HG03342 (cell line): ENCODE results near the gene EDAR.

ENCODE experiments used
- ATAC-seq: cut with Tn5 transposase; IDR thresholded peaks from one replicate; pipeline ENCODE4 v1.9.1; 2021; ENCODE audit warnings: mild to moderate bottlenecking, moderate library complexity; ENCODE audit not compliant: unreplicated experiment

Gene EDAR

DNA sequence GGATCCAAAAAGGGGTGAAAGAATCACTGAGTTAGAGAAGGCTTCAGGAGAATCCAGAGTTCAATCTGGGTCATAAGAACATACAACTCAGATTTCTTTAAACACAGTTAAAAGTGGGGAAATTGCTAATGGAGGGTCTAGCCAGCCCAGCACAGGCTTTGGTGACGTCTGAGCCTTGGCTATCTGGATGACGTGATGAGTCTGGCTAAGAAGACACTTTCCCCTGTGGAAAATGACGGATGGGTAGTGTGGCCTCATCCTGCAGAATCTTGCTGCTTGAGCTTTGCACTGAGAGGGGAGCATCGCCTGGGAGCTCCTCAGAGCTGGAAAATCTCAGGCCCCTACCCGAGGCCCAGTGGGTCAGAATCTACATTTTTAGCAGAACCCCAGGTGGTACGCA, 19.2 kb downstream of the EDAR start:
- no peak for ATAC-seq

DNA sequence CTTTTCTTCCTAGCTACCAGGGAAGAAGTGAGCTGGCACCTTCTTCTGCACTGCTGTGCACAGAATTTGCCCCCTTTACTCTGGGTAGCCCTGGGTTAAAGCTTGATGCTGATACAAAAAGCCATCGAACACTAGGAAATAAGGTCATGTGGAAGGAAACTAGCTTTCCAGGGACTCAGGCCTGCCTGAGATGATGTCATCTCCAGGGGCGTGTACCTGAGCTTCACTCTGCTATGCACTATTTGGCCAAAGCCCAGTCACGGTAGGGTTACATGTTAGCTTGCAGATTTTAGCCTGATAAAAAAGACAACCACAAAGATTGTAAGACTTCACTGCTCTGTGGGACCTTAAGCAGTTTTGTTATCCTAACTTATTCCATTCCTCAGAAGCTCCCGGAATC, 20.4 kb downstream of the EDAR start:
- ATAC-seq = no peak

DNA sequence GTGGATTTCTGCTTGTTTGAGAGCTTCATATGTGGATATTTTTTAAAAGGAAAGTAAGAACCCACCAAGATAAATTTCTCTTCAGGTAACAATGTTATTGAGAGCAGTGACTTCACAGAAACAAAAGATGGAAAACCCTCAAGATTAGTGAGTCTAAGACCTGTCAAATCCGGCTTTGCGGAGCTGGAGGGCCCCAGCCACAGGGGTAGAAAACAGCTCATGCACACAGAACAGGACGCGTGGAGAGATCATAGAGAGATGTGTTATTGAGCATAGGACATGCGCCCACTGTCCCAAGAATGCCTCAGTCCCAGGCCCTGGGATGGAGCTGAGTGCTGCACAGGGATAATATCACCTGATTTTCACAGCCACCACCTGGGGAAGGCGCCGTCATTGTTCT, 21.3 kb downstream of the EDAR start:
- ATAC-seq = no peak

DNA sequence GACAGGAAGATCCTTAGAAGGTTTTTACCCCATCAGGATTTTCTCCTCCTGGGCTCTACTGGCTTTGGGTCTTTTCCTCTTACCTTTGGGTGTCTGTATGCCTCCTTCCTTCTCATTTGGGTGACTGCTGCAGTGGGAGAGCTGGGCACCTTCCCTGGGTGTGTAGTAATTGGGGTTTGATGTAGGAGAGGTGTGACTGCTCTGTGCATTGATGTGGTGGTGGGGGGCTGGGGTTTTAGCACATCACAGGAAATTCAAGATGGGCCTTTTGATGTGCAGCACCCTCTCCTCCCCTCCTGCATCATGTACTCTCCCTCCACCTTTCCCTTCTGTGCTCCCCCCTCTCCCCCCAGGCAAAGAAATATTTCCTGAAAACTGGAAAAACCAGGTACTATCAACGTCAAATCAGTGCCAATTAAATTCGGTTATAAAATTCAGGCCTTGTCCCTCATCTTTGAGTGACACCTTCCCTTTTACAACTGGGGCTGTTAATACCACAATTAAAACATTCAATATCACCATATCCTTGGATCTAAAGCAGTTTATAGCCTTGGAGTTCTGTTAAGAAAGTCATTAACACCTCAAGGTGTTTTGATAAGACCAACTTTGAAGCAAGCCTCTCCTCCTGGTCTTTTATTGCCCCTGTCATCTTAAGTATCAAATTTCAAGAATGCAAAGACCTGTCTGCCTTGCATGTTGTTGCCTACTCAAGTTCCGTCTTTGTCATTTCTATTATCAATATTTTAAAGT, 23.3 kb downstream of the EDAR start:
- ATAC-seq = no peak

DNA sequence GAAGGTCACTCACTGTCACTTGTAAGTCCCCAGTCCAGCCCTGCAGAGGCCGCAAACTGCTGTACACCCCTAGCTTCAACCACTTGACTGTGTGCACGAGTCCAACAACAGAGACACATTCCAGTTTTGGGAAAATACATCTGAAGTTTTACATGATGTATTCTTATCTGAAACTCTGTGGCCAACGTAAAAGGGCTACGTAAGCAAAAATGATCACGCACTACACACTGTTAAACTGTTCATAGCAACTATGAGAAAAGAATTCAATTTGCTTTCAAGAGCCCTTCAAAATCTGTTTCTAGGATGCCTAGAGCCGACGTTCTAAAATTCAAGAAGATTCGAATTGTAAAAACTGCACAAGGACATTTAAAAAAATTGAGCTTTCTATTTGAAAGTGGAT, 26.0 kb downstream of the EDAR start:
- no peak for ATAC-seq

DNA sequence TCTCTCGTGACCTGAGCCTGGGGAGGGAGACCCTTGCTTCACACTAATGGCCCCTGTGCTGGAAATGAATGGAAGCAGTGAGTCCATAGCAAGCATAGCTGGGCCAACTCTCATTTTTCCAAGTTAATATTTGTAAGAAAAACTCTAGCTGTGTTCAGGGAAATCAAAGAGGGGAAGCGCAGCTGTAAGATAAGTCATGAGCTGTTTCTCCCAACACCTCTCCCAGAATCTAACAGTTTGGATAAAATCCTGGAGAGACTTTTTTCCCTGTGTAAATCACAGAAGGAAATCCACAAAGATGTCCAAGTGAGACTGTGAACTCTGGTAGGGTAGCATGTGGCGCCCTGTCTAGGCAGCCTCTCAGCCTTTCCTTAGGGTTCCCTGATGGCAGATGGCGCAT, 27.2 kb downstream of the EDAR start:
- no peak for ATAC-seq

DNA sequence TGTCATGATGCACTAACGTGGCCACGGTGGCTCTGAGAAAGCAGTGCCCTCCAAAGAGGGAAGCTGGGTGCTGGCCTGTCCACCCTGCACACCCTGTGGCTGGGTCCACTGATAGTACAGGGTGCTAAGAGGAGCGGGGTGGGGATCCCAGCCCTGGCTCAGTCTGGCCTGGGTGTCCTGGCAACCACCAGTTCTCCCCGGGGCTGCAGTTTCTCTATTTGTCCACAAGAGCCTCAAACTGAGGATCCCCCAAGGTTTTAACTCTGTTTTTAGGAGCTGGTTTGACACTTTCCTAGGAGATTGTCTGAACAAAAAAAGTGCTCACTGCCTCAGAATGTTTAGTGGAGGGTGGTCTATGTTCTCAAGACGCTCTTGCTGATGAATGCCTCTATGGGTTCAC, 29.0 kb downstream of the EDAR start:
- ATAC-seq = no peak

DNA sequence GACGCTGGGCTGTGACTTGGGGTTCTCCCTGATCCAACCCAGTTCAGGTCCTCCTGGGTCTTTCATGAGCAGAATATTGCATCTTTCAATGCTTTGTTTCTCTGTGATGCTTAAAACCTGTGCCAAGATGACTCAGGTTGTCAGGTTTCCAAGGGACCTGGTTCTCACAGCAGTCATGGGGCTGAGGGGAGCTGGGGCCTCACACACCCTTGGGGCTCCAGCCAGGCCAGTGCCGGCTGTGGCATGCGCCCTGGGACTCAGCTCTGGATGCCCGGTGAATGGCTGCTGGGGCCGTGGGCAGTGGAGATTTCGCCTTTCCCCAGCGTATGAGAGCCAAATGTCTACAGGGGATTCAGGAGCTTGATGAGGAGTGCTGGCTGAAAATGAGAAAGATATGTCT, 29.6 kb downstream of the EDAR start:
- no peak for ATAC-seq

DNA sequence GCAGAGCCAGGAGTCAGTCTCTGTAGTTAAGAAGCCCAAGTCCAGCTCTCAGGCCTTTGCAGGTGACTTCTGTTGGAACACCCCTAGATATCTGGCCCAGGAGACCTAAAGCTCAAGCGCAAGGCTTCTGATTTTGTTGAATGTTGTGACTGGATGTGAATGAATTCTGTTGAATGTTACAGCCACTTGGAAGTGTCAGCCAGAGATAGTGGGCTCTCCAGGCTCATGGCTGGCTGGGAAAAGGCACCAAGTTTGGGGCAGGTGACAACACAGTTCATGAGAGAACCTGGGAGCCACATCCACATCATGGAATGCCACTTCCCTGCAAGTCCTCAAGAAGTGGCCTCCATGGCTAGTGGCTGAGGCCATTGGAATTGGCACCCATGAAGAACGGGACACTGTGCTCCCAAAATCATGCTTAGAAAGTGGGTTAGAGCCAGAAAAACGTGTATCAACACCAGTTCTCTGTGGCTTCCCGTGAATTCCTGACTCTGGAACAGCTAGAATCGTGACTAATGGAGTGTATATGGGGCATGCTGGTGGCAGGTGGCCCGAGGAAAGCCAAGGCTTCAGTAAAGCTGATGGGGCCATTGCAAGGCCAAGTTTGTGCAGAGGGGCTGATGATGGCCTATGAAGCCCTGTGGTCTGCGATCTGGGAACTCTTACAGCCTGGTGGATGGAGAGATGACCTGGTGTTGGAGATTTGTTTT, 30.2 kb downstream of the EDAR start:
- no peak for ATAC-seq

DNA sequence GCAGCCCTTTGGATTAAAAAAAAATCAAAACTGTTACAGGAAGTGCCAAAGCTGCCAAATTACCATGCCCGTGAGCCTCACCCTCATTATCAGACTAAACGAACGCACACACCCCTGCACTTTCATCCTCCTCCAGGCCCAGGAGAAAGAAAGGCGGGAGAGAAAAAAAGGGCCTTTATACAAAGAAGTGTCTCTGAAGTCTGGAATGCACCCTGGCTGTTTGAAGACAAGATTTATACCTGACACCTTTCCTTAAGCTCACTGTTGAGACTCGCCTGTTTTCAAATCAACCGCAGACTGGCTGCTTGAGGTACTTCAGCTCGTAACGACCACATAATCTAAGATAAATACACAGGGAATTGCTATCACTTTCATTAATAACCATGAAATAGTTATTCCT, 31.0 kb downstream of the EDAR start:
- ATAC-seq = no peak

DNA sequence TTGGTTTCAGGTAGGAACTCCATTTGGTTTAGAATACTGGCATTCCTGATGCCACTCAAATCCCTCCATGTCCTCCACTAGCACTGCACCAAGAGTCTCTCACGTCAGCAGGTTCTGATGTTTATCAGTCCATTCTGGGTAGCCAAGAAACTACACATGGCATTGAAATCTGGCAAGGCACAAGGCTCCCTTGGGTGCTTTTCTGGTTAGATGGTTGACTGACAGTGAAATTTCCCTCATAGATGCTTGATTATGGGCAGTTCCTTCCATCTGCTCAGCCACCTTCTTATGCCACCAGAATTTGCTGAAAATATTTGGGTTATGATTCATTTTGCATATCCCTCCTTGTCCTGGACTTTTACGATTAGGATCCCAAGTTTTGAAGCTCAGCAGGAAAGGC, 32.6 kb downstream of the EDAR start:
- no peak for ATAC-seq

DNA sequence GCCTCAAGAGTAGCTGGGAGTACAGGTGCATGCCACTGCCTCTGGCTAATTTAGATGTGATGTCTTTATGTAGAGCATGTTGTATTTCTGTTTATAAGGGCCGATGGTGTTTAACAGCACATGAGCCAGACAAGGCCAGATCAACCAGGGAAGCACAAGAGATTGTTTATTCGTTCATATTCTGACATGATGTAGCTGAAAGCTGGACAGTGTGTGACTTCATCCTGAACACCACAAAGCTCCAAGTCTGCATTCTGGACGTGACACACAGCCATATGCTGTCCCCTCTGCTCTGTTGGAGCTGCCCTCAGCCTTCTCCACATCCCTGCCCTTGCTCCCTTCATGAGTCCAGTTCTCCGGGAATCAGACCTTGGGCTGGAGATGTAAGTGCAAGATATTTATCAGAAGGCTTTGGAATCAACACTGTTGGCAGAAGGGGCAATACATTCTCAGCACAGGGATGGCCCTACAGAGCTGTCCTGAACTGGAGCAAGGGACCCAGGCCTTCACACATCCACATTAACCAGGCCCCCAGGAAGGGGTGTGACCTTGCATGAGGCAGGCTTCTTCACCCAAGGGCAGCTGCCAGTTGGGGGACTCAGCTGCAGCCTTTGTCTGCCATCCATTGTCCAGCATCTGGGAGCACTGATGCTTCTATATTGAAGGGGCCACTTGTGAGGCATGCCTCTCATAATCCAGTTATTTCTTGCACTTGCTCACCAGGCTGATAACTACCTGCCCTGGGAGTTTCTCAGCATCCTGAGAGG, 38.5 kb downstream of the EDAR start:
- ATAC-seq = no peak

DNA sequence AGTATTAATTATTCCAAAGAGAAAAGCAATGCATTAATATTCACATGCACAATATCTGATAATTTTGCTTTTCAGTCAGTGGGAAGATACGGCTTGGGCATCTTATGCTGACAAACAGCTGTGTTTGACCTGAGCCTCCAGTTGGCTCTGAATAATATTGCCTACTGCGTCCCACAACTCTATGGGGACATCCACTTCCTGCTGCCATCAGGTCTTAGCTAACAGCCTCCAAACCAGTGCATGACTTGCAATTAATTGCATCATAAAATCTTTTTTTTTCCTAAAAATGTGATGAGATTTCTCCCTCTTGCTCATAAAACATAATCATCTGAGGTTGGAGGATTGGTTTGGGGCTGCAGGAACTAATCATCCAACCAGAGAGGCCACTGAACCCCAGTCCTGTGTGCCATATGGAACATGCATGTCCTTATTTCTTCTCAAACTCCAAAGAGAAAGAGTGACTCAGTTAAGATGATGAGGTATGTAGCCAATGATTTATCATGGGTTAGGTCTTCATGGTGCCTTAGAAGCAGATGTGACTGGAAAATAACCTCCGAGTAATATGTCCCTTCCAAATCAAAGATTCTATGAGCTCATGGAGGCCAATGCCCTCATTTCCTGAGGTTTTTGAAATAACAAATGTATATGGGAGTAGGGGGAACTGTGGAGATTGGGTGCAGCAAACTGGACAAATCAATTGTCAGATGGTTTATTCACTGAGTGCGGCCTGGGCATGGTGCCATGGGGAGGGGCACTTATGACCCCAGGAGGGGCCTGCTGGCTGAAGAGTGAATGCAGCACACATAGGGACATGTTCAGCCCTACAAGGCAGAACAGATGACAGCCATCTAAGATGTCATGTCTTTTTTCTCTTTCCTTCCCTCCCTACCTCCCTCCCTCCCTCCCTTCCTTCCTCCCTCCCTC, 39.4 kb downstream of the EDAR start:
- no peak for ATAC-seq

DNA sequence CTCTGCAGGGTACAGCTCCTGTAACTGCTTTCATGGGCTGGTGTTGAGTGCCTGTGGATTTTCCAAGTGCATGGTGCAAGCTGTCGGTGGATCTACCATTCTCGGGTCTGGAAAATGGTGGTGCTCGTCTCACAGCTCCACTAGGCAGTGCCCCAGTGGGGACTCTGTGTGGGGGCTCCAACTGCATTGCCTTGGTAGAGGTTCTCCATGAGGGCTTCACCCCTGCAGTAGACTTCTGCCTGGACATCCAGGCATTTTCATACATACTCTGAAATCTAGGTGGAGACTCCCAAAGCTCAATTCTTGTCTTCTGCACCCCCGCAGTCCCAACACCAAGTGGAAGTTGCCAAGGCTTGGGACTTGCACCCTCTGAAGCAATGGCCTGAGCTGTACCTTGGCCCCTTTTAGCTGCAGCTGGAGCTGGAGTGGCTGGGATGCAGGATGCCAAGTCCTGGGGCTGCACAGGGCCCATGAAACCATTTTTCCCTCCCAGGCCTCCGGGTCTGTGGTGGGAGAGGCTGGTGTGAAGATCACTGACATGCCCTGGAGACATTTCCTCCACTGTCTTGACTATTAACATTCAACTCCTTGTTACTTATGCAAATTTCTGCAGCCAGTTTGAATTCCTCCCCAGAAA, 41.6 kb downstream of the EDAR start:
- no peak for ATAC-seq

DNA sequence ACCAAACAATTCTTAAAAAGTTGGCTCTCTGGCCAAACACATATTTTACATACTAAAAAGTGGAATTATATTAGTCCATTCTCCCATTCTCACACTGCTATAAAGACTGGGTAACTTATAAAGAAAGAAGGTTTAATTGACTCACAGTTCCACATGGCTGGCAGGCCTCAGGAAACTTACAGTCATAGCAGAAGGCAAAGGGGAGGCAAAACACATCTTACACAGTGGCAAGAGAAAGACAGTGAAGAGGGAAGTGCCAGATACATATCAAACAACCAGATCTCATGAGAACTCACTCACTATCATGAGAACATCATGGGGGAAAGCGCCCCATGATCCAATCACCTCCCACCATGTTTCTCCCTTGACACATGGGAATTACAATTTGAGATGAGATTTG, 42.6 kb downstream of the EDAR start:
- ATAC-seq = no peak

DNA sequence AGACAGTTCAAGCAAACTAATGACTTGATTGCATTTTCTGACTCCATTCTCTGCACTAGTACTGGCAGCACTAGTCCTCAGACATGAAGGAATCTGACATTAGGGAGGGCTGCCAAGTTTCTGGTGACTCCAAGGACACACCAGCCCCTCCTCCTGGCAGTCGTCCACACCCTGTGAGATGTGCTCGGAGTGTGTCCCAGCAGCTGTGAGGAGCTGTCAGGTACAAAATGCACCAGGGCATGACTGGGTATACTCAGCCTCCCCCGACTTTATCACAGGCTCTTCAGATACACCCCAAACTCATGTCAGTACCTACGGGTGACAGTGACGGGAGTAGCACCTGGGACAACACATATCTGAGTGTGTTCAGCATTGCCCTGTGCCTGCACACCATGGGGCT, 43.1 kb downstream of the EDAR start:
- no peak for ATAC-seq

DNA sequence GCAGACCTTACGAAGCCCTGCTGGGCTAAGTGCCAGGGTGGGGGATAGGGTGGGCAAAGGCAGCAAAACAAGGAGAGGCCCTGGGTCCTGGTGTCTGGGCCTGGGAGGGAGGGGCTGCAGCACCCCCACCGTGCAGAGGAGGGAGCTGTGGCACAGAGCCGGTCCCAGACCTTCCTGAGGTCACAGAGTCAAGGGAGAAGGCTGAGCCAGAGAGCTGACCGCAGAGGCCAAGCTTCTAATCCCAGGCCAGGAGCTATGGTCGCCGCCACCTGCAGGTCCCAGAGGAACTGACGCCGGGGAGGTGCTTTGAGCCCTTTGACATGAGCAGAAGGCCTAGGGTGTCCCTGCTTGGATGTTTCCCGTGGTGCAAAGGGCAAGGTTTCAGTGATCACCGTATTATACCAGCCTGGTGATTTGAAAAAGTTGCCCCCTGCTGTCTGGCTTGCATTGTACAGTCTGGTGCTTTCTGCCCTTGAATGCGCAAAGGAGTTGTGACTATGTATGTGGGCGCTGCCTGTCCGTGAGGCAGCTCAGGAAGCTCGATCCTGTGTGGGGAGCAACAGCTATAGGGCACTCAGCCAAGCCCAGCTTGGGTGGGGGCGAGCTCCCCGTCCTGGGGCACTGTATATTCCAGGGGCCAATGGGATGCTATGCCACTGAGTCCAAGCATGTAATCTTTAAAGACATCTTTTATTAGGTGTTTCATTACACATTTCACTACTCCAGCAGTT, 44.3 kb downstream of the EDAR start:
- ATAC-seq = no peak

DNA sequence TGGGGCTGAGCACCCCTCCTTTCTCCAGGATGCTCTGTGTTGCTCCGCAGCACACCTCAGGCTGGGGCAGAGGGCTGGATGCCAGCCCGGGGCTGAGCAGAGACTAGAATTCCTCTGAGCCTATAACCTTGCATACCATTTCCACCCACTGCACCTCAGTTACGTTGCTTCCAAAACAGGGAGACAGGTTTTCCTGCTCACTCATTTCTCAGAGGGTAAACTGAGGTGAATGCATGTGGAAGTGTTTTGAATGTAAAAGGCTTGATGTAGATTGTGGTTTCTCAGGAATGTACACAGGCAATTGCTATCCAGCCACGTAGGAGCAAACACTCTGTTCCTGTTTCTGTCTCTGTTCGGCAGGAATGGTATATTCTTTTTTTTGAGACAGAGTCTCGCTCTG, 45.3 kb downstream of the EDAR start:
- ATAC-seq = no peak

DNA sequence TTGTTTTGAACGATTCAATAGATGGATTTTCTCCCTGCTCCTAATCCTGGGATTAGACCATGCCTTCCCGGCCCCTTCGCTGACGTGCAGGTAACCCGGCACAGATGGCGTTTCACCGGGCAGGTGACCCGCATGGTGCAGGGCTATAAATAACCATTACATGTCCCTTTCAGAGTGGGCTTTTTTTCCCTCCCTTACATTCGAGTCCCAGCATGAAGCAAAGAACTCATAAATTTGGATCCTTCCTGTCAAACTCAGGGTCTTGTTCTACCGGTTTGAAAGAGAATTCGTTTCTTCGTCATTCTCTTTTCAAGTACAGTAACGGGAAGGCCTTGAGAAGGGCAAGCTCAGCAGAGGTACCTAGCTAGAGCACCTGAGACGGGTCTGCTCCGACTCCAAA, 46.1 kb downstream of the EDAR start:
- no peak for ATAC-seq
